GM12878 (cell line): ENCODE data around the gene KNSTRN. TPM values are rescaled to one million over a fixed set of nuclear protein-coding genes. Genes with fewer than 3 reads are reported as not detected.
A peak's percentile ranks its signal among the peaks of the same experiment; 100 is the strongest.

Experiments
- ATF2 ChIP-seq: IDR thresholded peaks from 2 replicates; pipeline ENCODE4 v1.6.1; 2012; ENCODE audit warnings: low read length, inconsistent platforms
- ATF7 ChIP-seq: fragments of 450-650 bp; IDR thresholded peaks from 2 replicates; pipeline ENCODE4 v1.6.1; 2016; ENCODE audit warnings: low read depth, mild to moderate bottlenecking
- BACH1 ChIP-seq: fragments of 450-650 bp; IDR thresholded peaks from 2 replicates; pipeline ENCODE4 v1.6.1; 2017; ENCODE audit warnings: mild to moderate bottlenecking, borderline replicate concordance
- CBX5 ChIP-seq: sonication (generic); IDR thresholded peaks from 2 replicates; pipeline ENCODE4 v1.6.1; 2016; ENCODE audit warnings: low read depth, moderate library complexity, mild to moderate bottlenecking, inconsistent platforms
- CHD1 ChIP-seq: IDR thresholded peaks from 2 replicates; pipeline ENCODE4 v1.6.1; 2012; ENCODE audit warnings: low read depth, low read length, improper control_type of control experiment
- CHD4 ChIP-seq: fragments of 200-600 bp; sonication (generic); IDR thresholded peaks from 2 replicates; pipeline ENCODE4 v1.6.1; 2016; ENCODE audit warnings: mild to moderate bottlenecking
- CTCF ChIP-seq, 3 experiments: IDR thresholded peaks in 2 of 3; conservative IDR thresholded peaks in 1 of 3; 2 replicates each; pipeline ENCODE4 v1.5.1; 2011; ENCODE audit warnings: low read depth in 3 of 3, low read length in 3 of 3, mild to moderate bottlenecking in 3 of 3, control low read depth in 2 of 3, moderate library complexity in 2 of 3, inconsistent platforms in 1 of 3, mixed read lengths in 1 of 3; ENCODE audit not compliant: control insufficient read depth in 2 of 3, insufficient read depth in 1 of 3; ENCODE audit errors: extremely low read depth in 1 of 3
- EP300 ChIP-seq, 2 experiments: fragments of 150-350 bp in 1 of 2; IDR thresholded peaks; 2 replicates each; pipeline ENCODE4 v1.6.1; 2011 to 2012; ENCODE audit warnings: low read depth in 2 of 2, low read length in 2 of 2, borderline replicate concordance in 1 of 2, improper control_type of control experiment in 1 of 2, inconsistent platforms in 1 of 2; ENCODE audit not compliant: control insufficient read depth in 1 of 2
- KDM1A ChIP-seq: fragments of 200-600 bp; sonication (generic); IDR thresholded peaks from 2 replicates; pipeline ENCODE4 v1.6.1; 2016; ENCODE audit warnings: borderline replicate concordance
- MAX ChIP-seq: IDR thresholded peaks from 2 replicates; pipeline ENCODE4 v1.6.1; 2012; ENCODE audit warnings: low read depth, low read length, improper control_type of control experiment
- MTA3 ChIP-seq: IDR thresholded peaks from 2 replicates; pipeline ENCODE4 v1.6.1; 2012; ENCODE audit warnings: low read length, inconsistent platforms, borderline replicate concordance
- NFYA ChIP-seq: IDR thresholded peaks from 2 replicates; pipeline ENCODE4 v1.6.1; 2011; ENCODE audit warnings: low read depth, mild to moderate bottlenecking, low read length, improper control_type of control experiment, borderline replicate concordance
- NKRF ChIP-seq: fragments of 450-650 bp; conservative IDR thresholded peaks from 2 replicates; pipeline ENCODE4 v1.6.1; 2017; ENCODE audit warnings: mild to moderate bottlenecking, moderate library complexity
- NR2C1 ChIP-seq: fragments of 450-650 bp; IDR thresholded peaks from 2 replicates; pipeline ENCODE4 v1.6.1; 2017; ENCODE audit warnings: antibody characterized with exemption, mild to moderate bottlenecking, moderate library complexity
- NR2C2 ChIP-seq: IDR thresholded peaks from 2 replicates; pipeline ENCODE4 v1.6.1; 2011; ENCODE audit warnings: borderline replicate concordance, low read depth; ENCODE audit not compliant: control insufficient read depth, insufficient read length
- POU2F2 ChIP-seq: IDR thresholded peaks from 3 replicates; pipeline ENCODE4 v1.6.1; 2011; ENCODE audit warnings: low read depth, mild to moderate bottlenecking, low read length, borderline replicate concordance
- RB1 ChIP-seq: fragments of 450-650 bp; formaldehyde crosslinking; IDR thresholded peaks from 2 replicates; pipeline ENCODE4 v1.6.1; 2017; ENCODE audit warnings: mild to moderate bottlenecking, borderline replicate concordance
- RCOR1 ChIP-seq: conservative IDR thresholded peaks from 2 replicates; pipeline ENCODE4 v1.6.1; 2012; ENCODE audit warnings: low read depth, low read length, improper control_type of control experiment
- SIN3A ChIP-seq: IDR thresholded peaks from 2 replicates; pipeline ENCODE4 v1.6.1; 2012; ENCODE audit warnings: low read depth, low read length, improper control_type of control experiment
- SIX5 ChIP-seq: IDR thresholded peaks from 2 replicates; pipeline ENCODE4 v1.6.1; 2011; ENCODE audit warnings: mild to moderate bottlenecking, low read depth, low read length, moderate library complexity; ENCODE audit not compliant: severe bottlenecking
- SPI1 ChIP-seq: IDR thresholded peaks from 2 replicates; pipeline ENCODE4 v1.6.1; 2011; ENCODE audit warnings: low read depth, mild to moderate bottlenecking, low read length, moderate library complexity, borderline replicate concordance; ENCODE audit not compliant: insufficient read depth
- SREBF1 ChIP-seq: IDR thresholded peaks from 2 replicates; pipeline ENCODE4 v1.6.1; 2012; ENCODE audit warnings: mild to moderate bottlenecking, low read length
- SREBF2 ChIP-seq: IDR thresholded peaks from 2 replicates; pipeline ENCODE4 v1.6.1; 2012; ENCODE audit warnings: mild to moderate bottlenecking, low read length
- STAT1 ChIP-seq: fragments of 450-650 bp; conservative IDR thresholded peaks from 2 replicates; pipeline ENCODE4 v1.6.1; 2014; ENCODE audit warnings: antibody characterized with exemption, mild to moderate bottlenecking
- ZZZ3 ChIP-seq: IDR thresholded peaks from 2 replicates; pipeline ENCODE4 v1.6.1; 2011; ENCODE audit warnings: low read depth; ENCODE audit not compliant: control insufficient read depth, insufficient read length
- polyA plus RNA-seq, 11 experiments: library from polyadenylated mRNA; depleted of rRNA in 4 of 11; unstranded in 6 of 11; stranded (reverse) in 5 of 11; fragments of >200 nt; fragmentation: Nextera tagmentation in 4 of 11; fragmentation: Illumina TruSeq in 1 of 11; extraction: Ambion mirVana in 4 of 11; extraction: Trizol in 1 of 11; gene quantifications; 1 replicate in 1 of 11; 2 replicates in 10 of 11; pipeline versions ENCODE4 v1.2.1 to v1.2.3, GENCODE V29; 2011 to 2016; ENCODE audit warnings: inconsistent platforms in 2 of 11, missing spikeins in 2 of 11, low read depth in 1 of 11
- total RNA-seq, 4 experiments: library from RNA; depleted of rRNA in 3 of 4; stranded (reverse); fragments of >200 nt in 3 of 4; fragmentation: Illumina TruSeq in 1 of 4; extraction: Trizol in 1 of 4; gene quantifications; 2 replicates each; pipeline versions ENCODE4 v1.2.1 to v1.2.3, GENCODE V29; 2013 to 2021

The KNSTRN gene
- total and polyA plus RNA-seq, 10 of the 15 experiments (the other 5 are each of a cell fraction or from before 2014, with no cell fraction given), result 30.3 to 72.1 (median 47.1) TPM

- peak; percentile 16; the same call in 1 of the 2 replicates for TF ChIP-seq SPI1
- TF ChIP-seq SREBF2, result no peak
- TF ChIP-seq POU2F2, result peak; percentile 70; the same call in 1 of the 3 replicates
- no peak for TF ChIP-seq CTCF (IDR thresholded peaks at IDR 0.05 in 2 of 3, conservative IDR thresholded peaks at IDR 0.05 in 1 of 3; ENCODE audit: control insufficient read depth in 2 of 3, extremely low read depth in 1 of 3, insufficient read depth in 1 of 3, low read depth in 3 of 3, low read length in 3 of 3)
- peak; percentile 89; the same call in 1 of the 2 replicates for TF ChIP-seq STAT1
- TF ChIP-seq SIN3A, result peak; percentile 80; the same call in 1 of the 2 replicates
- peak; percentile 15; the same call in 1 of the 2 replicates for TF ChIP-seq BACH1
- TF ChIP-seq SIX5, result peak; percentile 85
- no peak for TF ChIP-seq RB1
- no peak for TF ChIP-seq ATF2
- no peak; the same call in 1 of the 2 replicates for TF ChIP-seq SREBF1
- no peak for TF ChIP-seq NFYA
- no peak for TF ChIP-seq EP300 (IDR thresholded peaks at IDR 0.05; ENCODE audit: borderline replicate concordance in 1 of 2, control insufficient read depth in 1 of 2, low read depth in 2 of 2, low read length in 2 of 2)
- peak; percentile 90 for TF ChIP-seq NR2C1
- no peak for TF ChIP-seq CHD1
- TF ChIP-seq MTA3, result no peak
- TF ChIP-seq NKRF, result peak; percentile 95
- no peak for TF ChIP-seq MAX
- no peak for TF ChIP-seq ATF7
- no peak for TF ChIP-seq CHD4
- TF ChIP-seq RCOR1, result peak; percentile 94
- no peak for TF ChIP-seq NR2C2
- no peak for TF ChIP-seq KDM1A
- 0 out of 2 replicates have a peak, but pooled peaks have one; percentile 53 for TF ChIP-seq CBX5
- TF ChIP-seq ZZZ3, result no peak
Measured at GRCh38 chr15:40382580-40383456, at the start of gene KNSTRN (continued).
